ENCODE results near the gene SRBD1.

The SRBD1 gene

DNA sequence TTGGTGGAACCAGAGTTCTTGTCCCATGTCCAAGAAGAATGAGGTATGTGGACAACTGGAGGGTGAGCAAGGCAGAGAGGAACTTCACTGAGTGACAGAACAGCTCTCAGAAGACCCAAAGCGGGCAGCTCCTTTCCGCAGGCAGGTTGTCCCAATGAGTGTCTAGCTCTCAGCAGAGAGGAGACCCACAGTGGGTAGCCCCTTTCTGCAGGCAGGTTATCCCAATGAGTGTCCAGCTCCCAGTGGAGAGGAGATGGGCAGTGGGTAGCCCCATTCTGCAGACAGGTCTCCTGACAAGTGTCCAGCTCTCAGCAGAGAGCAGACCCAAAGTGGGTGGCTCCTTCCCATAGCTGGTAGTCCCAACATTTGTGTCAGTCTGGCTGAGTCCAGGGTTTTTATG is 69.6 kb downstream of the SRBD1 start:
- no peak for DNase-seq

DNA sequence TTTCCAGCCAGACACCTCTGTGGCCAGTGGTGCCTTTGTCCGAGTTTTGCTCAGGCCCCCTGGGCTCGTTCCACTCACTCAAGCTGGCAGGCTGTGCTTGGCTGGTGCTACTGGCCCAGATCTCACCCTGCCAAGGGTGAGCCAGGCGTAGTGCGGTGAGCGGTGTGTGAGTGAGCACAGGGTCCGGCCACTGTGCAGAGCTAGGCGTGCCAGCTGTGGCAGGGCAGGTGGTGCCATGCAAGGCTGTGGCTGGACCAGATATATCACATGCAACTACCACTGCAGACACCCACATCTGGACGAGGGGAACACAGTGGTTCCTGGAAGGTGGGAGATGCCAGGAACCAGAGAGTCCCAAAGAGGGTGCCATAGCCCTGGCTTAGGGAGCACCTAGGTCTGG is 70.1 kb downstream of the SRBD1 start:
- DNase-seq = no peak

GRCh38 chr2:45533771-45534170 is 77.3 kb downstream of the SRBD1 start:
- no peak for DNase-seq

GRCh38 chr2:45532181-45532580 is 78.9 kb downstream of the SRBD1 start:
- no peak for DNase-seq

DNA sequence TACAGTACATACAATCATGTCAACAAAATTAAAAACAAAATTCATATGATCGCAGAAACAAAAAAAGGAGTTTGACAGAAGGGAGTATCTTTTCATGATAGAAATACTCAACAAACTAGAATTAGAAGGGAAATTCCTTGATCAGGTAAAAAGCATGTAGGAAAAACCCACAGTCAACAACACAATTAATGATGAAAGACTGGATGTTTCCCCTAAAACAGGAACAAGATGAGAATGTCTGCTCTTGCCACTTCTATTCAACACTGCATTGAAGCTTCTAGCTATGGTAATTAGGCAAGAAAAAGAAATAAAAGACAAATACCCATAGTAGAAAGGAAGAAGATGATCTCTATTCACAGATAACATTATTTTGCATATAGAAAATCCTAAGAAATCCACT is 87.1 kb downstream of the SRBD1 start:
- DNase-seq = no peak

- no peak for DNase-seq
Observed at GRCh38 chr2:45518546-45518945, 92.5 kb downstream of the SRBD1 start.

DNA sequence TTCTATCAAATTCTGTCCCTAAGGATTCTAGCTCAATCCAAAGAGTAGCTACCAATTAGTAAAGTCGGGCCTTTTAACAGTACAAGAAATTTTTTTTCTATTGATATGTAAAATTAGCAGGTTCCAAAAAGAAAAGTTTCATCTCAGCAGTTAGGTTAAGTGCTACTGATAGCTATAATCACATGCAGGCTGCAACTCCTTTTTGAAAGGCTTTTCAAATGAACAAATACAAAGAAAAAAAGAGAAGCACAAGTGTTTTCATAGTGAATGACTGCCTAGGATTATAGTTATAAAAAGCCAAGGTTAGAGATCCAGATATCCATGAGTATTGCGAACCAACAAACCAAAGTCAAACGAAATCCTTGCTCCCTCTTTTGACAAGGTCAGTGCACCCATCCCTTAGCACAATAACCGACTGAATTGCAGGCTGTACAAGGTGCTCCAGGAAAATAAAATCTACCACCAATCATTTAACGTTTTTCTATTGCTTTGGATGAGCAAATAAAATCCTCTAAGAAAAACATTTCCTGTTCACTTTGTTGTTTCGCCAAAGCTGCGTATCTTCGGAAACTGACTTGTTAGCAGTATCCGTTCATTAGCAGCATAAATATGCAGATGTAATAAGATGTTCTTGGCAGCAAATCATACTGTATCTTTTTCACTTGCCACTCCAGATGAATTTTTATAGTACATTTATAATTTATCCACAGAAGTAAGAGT is 100.2 kb downstream of the SRBD1 start:
- no peak for DNase-seq

- DNase-seq = no peak
Observed at GRCh38 chr2:45506756-45507155, 104.3 kb downstream of the SRBD1 start.

DNA sequence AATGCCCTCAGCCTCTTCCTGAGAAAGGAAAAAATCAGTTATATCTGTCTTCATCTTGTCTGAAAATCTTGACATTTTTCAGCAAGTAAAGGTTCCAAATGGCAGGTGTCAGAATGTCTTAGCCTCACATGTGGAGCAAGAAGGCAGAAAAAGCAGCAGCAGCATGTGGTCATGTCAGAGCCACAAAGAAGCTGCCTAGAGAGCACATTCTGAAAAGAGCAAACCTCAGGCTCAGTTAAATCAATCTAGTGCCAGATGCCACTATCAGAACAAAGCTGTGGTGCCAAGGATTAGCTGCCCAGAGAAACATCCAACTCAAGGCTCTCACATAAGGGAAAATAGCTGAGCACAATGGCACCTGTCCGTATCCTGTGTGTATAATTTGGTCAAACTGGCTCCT is 105.9 kb downstream of the SRBD1 start:
- no peak for DNase-seq

DNA sequence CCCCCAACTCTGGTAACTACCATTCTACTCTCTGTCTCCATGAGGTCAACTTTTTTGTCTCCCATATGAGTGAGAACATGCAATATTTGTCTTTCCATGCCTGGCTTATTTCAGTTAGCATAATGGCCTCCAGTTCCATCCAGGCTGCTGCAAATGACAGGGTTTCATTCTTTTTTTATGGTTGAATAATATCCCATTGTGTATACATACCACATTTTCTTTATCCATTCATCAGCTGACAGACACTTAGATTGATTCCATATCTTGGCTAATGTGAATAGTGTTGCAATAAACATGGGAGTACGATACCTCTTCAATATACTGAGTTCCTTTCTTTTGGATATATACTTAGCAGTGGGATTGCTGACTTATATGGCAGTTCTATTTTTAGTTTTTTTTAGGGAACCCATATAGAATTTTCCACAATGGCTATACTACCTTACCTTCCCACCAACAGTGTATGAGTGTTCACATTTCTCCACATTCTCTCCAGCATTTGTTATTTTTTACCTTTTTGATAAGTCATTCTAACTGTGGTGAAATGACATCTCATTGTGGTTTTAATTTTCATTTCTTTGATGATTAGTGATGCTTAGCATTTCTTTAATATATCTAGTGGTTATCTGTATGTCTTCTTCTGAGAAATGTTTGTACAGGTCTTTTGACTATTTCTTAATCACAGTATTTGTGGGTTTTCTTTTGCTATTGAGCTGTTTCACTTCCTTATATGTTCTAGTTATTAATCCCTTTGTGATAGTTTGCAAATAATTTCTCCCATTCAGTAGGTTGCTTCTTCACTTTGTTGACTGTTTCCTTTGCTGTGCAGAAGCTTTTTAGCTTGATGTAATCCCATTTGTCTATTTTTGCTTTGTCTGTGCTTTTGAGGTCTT is 112.2 kb downstream of the SRBD1 start:
- no peak for DNase-seq

- no peak for DNase-seq
Observed at GRCh38 chr2:45497355-45497754, 113.7 kb downstream of the SRBD1 start.

DNA sequence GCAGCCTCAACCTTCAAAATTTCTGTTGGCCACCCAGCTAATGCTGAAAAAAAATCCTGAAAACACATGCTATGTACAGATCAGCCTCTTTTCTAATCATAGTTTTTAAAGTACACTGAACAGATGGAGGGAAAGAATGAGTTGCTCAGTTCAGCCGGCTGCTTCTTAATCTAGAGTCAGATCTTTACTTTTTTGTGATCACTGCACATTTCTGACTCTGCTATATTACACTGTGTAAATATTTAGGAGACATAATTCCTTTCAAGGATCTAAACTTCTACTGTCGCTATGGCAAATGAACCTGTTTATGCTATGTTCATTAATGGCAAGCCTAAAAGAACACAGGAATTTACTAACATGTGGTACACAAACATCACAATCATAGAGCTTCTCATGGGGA is 114.2 kb downstream of the SRBD1 start:
- no peak for DNase-seq

GRCh38 chr2:45494978-45495293 is 116.1 kb downstream of the SRBD1 start:
- DNase-seq = no peak

GRCh38 chr2:45494275-45494977 is 116.6 kb downstream of the SRBD1 start:
- peak; percentile 46 for DNase-seq

- DNase-seq = no peak
Observed at GRCh38 chr2:45484965-45485364, 126.1 kb downstream of the SRBD1 start.

DNA sequence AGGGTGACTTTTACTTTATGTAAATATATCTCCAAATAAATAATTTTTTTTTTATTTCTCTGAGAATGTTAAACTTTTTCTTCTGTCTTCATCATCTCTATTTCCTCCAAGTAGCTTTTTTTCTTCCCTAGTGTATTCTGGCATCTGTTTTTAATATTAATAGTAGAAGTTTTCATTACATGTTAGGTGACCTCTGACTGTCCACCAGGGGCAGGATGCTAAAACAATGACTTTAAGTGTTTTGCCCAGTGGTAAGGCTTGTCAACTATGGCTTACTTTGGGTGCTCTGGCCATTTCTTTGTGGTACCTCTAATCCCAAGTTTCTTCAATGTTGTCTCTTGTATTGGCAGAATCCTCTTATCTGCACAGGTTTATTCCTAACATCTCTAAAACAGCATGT is 127.1 kb downstream of the SRBD1 start:
- DNase-seq = no peak

DNA sequence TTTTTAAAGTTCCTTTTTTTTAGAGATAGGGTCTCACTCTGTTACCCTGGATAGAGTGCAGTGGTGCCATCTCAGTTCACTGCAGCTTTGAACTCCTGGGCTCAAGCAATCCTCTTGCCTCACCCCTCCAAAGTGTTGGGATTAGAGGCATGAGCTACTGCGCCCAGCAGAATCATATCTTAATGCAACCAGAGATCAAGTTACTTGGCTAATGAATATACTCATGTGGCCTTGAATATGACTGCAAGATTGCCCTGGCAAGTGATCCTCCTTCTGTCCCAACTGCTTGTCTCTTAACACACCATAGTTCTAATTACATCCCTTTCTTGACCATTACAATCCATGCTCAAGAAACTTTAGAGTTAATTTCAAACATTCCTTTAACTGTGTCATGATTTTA is 133.5 kb downstream of the SRBD1 start:
- no peak for DNase-seq

DNA sequence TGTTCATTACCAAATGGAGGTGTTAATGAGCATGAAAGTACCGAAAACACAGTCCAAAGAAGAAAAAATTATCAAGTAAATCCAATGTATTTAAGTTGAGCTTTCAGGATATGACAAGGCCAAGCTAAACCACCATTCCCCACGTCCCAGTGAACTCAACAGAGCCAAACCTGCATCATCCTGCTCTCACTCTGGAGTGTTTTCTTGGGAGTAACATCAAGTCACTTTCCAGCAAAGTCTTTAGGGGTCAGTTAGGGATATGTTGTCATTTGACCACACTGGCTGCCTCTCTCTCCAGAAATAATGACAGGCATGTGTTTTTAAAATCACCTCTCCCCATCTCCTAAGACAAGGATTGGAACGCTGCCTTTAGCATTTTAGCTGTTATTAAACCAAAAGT is 140.5 kb downstream of the SRBD1 start:
- no peak for DNase-seq

DNA sequence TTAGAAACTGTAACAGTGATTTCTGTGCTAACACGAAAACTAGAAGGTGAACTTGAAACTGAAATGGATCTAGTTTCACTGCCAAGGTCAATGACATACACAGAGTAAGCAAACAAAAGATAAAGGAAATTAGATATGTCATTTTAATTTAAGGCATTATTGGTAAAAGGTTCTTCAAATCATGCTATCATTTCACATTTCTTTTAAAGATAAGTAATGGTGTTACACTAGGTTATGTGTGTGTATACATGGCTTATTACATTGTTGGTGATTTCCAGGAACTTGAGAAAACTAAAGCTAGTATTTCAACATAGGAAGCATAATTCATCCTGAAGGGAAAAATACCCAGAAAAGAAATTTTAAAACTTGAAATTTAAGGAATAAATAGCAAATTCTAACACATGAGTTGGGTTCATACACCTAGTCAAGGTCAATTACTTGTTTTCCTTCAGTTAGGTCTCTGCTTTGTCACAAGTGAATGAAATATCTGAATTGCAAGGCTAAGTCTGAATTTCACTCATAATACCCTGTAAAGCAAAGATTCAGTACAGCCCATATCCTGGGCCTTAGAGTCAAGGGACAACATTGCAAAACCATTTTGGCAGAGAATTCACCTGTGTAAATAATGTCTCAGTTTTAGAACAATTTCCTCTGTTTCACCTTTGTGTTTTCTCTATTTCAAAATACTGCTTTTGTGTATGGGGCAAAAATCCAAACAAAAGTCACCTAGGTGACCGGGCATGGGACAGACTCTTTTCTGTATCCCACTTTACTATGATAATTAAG is 141.6 kb downstream of the SRBD1 start:
- DNase-seq = no peak

GRCh38 chr2:45468279-45468678 is 142.8 kb downstream of the SRBD1 start:
- no peak for DNase-seq

GRCh38 chr2:45466053-45466452 is 145.0 kb downstream of the SRBD1 start:
- DNase-seq = no peak

DNA sequence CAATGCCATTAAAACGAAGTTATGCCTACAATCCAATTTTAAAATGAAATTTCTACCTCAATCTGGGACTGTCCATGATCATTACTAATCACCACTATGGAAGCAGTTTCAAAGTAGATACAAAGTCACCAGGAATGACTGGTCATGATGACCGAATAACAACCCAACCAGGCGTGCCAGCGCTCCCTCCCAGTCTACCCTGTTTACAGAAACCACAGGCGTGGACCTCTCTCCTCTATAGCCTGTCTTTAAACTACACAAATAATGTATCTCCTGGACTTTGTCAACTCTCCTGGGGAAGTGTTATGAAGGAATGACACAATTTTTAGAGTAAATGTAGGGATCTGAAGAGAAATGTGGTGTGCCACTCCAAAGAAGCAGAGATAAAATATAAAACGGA is 150.2 kb downstream of the SRBD1 start:
- no peak for DNase-seq

- no peak for DNase-seq
Observed at GRCh38 chr2:45459860-45460259, 151.2 kb downstream of the SRBD1 start.
